DMS 273 treated with DMSO at 0.1 percent for 48 hours (cell line): ENCODE data around the gene GPR45.
A peak's percentile ranks its signal among the peaks of the same experiment; 100 is the strongest.

Source experiments
- DNase-seq: peaks from one replicate; lab custom pipeline; 2025; lab: John Stamatoyannopoulos, UW

Gene GPR45

DNA sequence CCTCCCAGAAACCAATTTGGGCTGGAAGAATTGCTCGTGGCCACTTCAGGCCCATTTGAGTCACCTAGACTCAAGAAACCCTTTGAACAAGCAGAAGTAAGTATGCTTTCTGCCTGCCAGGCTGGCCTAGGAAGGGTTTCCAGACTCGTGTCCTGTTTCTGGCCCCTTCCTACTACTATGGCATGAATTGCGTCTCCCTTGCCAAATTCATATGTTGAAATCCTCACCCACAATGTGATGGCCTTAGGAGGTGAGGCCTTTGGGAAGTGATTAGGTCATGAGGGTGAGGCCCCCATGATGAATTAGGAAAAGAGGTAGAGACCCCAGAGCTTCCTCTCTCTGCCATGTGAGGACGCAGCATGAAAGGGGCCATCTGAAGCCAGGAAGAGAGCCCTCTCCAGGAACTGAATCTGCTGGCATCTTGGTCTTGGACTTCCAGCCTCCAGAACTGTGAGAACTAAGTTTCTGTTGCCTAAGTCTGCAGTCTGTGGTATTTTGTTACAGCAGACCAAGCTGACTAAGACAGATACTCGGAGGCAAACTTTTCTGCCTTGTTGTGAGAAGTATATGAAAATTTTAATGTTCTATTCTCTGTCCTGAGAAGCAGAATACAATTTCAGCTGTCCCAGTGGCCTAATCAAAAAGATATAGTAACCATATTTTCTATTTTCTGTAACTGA is 13.1 kb downstream of the GPR45 start:
- no peak for DNase-seq

GRCh38 chr2:105255979-105256378 is 14.4 kb downstream of the GPR45 start:
- no peak for DNase-seq

- no peak for DNase-seq
These were observed 15.0 kb downstream of the GPR45 start for GRCh38 chr2:105256431-105257047.

GRCh38 chr2:105257981-105258380 is 16.4 kb downstream of the GPR45 start:
- DNase-seq = no peak

- DNase-seq = no peak
These were observed 17.4 kb downstream of the GPR45 start for GRCh38 chr2:105258835-105259350.

GRCh38 chr2:105261061-105261460 is 19.5 kb downstream of the GPR45 start:
- no peak for DNase-seq

DNA sequence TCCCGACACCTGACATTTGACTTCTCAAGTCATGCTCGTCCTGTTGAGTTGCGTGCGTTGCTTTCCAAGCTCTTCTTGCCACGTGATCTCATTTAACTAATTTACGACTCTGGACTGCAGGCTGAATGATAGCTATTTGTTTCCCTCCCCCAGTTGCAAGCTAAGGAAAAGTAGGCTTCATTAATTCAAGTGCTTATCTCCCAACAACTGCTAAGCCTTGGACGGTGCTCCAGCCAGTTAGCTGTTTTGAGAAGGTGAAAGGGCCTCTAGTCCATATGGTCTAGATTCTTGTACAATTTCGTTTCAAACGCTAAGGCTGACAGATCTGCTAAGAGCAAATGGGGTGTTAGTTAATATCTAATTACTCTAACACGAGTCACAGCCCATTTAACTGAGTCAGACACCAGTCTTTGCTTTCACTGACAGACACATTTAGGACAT is 21.1 kb downstream of the GPR45 start:
- peak; percentile 38 for DNase-seq

DNA sequence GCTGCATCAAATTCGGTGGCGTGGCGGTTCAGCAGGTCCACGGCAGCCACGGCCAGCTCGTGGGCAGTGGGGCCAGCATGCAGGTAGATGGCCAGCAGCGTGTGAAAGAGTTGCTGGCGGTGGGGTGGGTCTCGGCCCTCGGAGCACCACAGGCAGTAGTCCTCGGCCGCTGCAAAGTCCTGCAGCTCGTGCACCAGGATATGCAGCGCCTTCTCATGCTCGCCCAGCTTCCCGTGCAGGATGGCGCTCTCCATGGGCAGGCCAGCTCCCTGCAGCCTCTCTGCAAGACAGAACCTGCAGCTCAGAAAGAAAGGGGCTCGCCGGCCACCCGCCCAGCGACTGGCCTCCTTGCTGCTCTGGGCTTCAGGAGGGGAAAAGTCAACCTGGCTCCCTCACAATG is 27.9 kb downstream of the GPR45 start:
- no peak for DNase-seq

DNA sequence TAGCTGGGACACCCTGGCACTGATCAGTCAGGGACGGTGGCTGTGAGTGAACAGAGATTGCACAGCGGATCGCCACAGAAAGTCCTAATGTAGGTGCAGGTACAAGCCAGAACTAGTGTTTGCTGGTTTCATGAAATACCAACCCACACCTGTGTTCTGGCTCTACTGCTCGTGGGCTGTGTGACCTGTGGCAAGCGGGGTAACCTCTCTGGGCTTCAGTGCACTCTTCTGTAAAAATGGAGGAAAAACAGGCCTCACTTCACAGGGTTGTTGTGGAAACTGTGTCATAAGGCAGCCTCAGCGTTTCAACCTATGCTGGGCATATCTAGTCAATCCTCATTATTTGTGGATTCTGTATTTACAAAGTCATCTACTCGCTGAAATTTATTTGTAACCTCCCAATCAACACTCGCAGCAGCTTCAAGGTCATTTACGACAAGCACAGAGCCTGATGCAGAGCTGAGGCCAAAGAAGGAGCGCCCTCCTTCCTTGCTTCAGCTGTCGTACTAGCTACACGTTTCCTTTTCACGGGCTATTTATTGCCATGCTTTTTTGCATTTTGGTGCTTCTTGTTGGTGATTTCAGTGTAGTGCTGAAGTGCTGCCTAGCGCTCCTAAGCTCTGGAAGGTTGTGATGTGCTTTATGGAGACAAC is 30.0 kb downstream of the GPR45 start:
- DNase-seq = no peak

DNA sequence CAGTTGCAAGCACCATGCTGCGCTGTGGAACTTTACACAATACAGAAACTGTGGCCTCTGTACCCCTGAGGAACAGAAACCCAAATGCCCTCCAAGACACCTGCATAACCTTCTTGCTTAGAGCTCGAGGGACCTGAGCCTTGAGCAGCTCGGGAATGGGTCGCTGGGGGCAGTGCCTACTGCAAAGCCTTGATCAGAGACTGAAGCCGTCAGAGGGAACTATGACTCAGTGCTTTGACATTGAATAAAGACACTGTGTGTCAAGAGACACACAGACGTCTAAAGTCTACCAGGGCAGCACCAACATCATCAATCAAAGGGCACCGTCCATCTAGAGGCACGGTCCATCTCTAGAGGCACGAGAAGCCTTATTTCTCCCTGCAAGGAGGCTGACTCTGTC is 30.6 kb downstream of the GPR45 start:
- DNase-seq = no peak

- DNase-seq = no peak
These were observed 32.5 kb downstream of the GPR45 start for GRCh38 chr2:105274046-105274445.

DNA sequence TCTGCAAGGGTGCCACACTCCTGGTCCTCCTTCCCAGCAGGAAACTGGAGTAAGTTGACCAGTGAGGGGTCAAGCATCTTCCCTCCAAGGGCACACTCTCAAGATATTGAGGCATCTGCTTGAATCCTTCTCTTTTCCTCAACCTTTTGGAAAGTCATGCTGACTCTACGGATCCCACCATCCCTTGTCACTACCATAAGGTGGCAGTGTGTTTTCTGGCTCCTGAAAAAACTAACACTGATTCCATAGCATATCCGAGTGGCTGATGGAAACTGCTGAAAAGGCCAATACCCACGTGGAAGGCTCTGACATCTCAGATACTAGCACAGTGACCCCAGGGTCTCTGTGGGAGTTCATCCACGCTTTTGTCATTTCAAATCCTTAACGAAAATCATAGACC is 37.1 kb downstream of the GPR45 start:
- no peak for DNase-seq

GRCh38 chr2:105279126-105279525 is 37.6 kb downstream of the GPR45 start:
- DNase-seq = no peak

- DNase-seq = no peak
These were observed 38.7 kb downstream of the GPR45 start for GRCh38 chr2:105280281-105280680.

DNA sequence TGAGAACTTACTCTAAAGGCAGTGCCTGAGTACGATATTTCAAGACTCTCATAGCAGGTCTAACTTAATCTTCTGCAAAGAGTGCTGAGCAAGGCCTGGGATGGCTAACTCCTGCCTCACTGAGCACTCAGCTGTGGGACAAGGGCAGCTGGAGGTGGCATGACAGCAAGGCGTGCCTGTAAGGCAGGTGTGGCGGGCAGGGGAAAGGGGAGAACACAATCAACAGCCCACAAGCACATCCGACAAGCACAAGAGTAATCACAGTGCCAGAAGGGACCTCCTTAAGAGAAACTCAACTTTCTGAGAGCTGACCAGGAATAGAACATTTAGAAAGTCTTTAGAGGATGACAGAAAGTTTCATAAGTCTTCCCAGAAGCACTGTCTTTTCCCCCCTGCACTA is 42.0 kb downstream of the GPR45 start:
- no peak for DNase-seq

- DNase-seq = no peak
These were observed 46.1 kb downstream of the GPR45 start for GRCh38 chr2:105287692-105288091.

- DNase-seq = no peak
These were observed 46.6 kb downstream of the GPR45 start for GRCh38 chr2:105288133-105288532.

GRCh38 chr2:105290981-105291660 is 49.6 kb downstream of the GPR45 start:
- no peak for DNase-seq

- no peak for DNase-seq
These were observed 50.4 kb downstream of the GPR45 start for GRCh38 chr2:105291981-105292380.
